Measurements from ENCODE around the gene HMGN1.

DNA sequence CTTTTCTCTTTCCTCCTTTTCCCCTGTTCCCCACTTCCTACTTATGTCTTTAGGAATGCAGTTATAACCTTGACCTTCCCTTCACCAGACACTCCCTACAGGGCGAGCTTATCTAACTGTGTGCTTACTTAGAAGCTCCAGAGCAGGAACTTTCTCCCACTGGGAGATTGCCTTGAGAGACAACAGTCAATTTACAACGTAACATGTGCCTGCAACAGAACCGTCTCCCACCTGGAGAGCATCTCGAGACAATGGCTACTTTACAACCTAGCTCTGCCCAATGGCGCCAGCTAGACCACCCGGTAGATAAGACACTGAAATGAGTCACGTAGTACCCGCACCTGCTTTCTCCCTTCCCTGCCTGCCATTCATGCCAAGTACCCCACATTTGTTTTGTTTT, 16.7 kb downstream of the HMGN1 start:
- TF ChIP-seq, protein P1, sequence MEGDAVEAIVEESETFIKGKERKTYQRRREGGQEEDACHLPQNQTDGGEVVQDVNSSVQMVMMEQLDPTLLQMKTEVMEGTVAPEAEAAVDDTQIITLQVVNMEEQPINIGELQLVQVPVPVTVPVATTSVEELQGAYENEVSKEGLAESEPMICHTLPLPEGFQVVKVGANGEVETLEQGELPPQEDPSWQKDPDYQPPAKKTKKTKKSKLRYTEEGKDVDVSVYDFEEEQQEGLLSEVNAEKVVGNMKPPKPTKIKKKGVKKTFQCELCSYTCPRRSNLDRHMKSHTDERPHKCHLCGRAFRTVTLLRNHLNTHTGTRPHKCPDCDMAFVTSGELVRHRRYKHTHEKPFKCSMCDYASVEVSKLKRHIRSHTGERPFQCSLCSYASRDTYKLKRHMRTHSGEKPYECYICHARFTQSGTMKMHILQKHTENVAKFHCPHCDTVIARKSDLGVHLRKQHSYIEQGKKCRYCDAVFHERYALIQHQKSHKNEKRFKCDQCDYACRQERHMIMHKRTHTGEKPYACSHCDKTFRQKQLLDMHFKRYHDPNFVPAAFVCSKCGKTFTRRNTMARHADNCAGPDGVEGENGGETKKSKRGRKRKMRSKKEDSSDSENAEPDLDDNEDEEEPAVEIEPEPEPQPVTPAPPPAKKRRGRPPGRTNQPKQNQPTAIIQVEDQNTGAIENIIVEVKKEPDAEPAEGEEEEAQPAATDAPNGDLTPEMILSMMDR (IDR thresholded peaks at IDR 0.05) = no peak
- TF ChIP-seq POLR2A (IDR thresholded peaks at IDR 0.05) = no peak

Measured in prostate gland (tissue), 2 donors.